ENCODE data around the gene P4HB. TPM values are rescaled to one million over a fixed set of nuclear protein-coding genes. Genes with fewer than 3 reads are reported as not detected.
A peak's percentile ranks its signal among the peaks of the same experiment; 100 is the strongest.

P4HB gene
- total RNA-seq, 2 donors from 2014 or later: 509 to 2,101 TPM

GRCh38 chr17:81903896-81904599, 43.7 kb upstream of the P4HB start:
- TF ChIP-seq POLR2AphosphoS5 (IDR thresholded peaks at IDR 0.05) (no peak), POLR2A (IDR thresholded peaks at IDR 0.05) (no peak), CTCF (IDR thresholded peaks at IDR 0.05) (no peak)
- Histone ChIP-seq H3K36me3 (no peaks in the 10 kb centered on the region), H3K4me1 (replicated peaks) (peaks cover 4% of the 10 kb centered on the region), H3K27me3 (replicated peaks; ENCODE audit: insufficient read depth) (no peaks in the 10 kb centered on the region), H3K4me3 (no peak overlapping the region), H3K9me3 (no peaks in the 10 kb centered on the region), H3K27ac (no peak overlapping the region)
- 89% methylated on average over 24 of the region's 24 CpGs for WGBS
- intact Hi-C loops (cut with DNase I): no loop called here
- DNase-seq (ENCODE audit: low spot score): no peak

- Histone ChIP-seq H3K27me3 (replicated peaks; ENCODE audit: insufficient read depth) (no peaks in the 10 kb centered on the region), H3K4me1 (replicated peaks) (peaks cover 4% of the 10 kb centered on the region), H3K9me3 (no peaks in the 10 kb centered on the region), H3K36me3 (peaks cover 0 to 5% of the 10 kb centered on the region in 2 donors), H3K4me3 (no peak overlapping the region), H3K27ac (no peak overlapping the region)
- DNase-seq (ENCODE audit: low spot score): no peak
- 88% methylated on average over 6 of the region's 10 CpGs for WGBS
- intact Hi-C loops (cut with DNase I): no loop called here
- TF ChIP-seq POLR2AphosphoS5 (IDR thresholded peaks at IDR 0.05) (no peak), POLR2A (IDR thresholded peaks at IDR 0.05) (no peak), CTCF (IDR thresholded peaks at IDR 0.05) (no peak)
These were observed 43.1 kb upstream of the P4HB start for GRCh38 chr17:81903415-81903831.

- peak overlapping the region in 1 of 2 donors; percentile 33 for H3K4me3 ChIP-seq
- peaks cover 0 to 5% of the 10 kb centered on the region in 2 donors for H3K36me3 ChIP-seq
- intact Hi-C loops (cut with DNase I): no loop called here
- TF ChIP-seq POLR2AphosphoS5 (IDR thresholded peaks at IDR 0.05) (no peak), CTCF (IDR thresholded peaks at IDR 0.05) (no peak), POLR2A (IDR thresholded peaks at IDR 0.05) (no peak)
- 45% methylated on average over 32 of the region's 47 CpGs for WGBS
- H3K9me3 ChIP-seq: no peaks in the 10 kb centered on the region
- H3K27ac ChIP-seq: no peak overlapping the region
- H3K4me1 ChIP-seq (replicated peaks): peaks cover 4% of the 10 kb centered on the region
- no peaks in the 10 kb centered on the region for H3K27me3 ChIP-seq (replicated peaks; ENCODE audit: insufficient read depth)
- no peak for DNase-seq (ENCODE audit: low spot score)
These were observed 42.5 kb upstream of the P4HB start for GRCh38 chr17:81902653-81903414.

GRCh38 chr17:81902023-81902652, 41.8 kb upstream of the P4HB start, which contains the start of gene NPB:
Gene NPB (plus strand): TSS chr17:81902238. CDS start chr17:81902278, 40 bp downstream.
- Histone ChIP-seq H3K4me1 (replicated peaks) (peaks cover 4% of the 10 kb centered on the region), H3K27ac (no peak within 1 kb of the TSS), H3K36me3 (peaks cover 0 to 5% of the 10 kb centered on the region in 2 donors), H3K27me3 (replicated peaks; ENCODE audit: insufficient read depth) (no peaks in the 10 kb centered on the region), H3K4me3 (peak within 1 kb of the TSS; percentile 19 to 33), H3K9me3 (no peaks in the 10 kb centered on the region)
- under 1% methylated on average over 28 of the region's 79 CpGs for WGBS
- intact Hi-C loops (cut with DNase I): no loop called here
- no peak for DNase-seq (ENCODE audit: low spot score)
- TF ChIP-seq POLR2A (IDR thresholded peaks at IDR 0.05): no peak
- no peak for TF ChIP-seq POLR2AphosphoS5 (IDR thresholded peaks at IDR 0.05)
- no peak for TF ChIP-seq CTCF (IDR thresholded peaks at IDR 0.05)
